Effector CD8-positive, alpha-beta T cell (primary cell): Measurements from ENCODE around the gene LPP.

Experiments
- DNase-seq: peaks from one replicate; lab custom pipeline; 2025; lab: John Stamatoyannopoulos, UW

The LPP gene

DNA sequence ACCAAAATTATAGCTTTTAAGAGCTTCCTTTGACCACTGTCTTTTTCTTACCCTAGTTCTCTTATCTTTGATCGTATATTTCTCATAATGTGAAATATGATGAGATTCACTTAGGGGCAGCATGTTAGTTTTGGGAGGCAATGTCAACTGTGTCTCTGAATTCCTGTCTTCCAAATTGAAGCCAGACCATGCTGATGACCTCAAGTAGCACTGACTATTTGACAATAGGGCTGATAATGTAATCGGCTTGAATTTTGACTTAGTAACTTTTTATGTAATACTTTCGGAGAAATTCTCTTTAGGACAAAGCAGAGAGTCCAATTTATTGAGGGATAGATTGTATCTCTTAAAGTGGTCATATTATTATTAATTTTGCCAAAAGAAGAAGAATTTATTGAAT is 722.4 kb downstream of the LPP start:
- DNase-seq: no peak

DNA sequence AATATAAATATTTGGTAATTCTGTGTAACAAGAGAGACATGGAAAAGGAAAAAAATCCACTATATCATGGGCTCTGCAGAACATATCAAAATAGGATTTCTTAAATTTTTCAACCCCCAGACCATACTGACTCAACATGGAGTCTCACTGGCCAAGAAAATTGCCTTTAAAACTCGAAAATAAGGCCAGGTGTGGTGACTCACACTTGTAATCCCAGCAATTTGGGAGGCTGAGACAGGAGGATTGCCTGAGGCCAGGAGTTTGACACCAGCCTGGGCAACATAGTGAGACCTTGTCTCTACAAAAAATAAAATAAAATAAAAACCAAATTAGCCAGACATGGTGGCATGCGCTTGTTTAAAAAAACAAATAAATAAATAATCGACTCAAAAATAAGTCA is 723.4 kb downstream of the LPP start:
- no peak for DNase-seq

DNA sequence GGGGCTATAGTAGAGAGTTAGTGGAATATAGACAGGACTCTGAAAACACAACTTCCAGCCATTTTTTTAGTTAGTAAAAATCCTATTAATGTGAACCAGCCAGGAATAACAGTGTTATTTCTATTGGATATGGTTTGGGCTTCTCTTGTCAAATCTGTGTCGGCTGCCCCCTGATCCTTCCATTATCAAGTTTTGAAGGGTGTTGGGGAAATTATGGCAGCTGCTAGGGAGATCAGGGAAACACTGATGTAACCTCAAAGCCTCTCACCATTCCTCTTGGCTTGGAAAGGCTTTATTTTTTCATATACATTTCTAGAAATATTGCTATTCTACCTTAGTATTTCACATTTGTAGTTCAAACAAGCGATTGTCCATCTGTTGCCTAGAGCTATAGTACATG is 724.1 kb downstream of the LPP start:
- no peak for DNase-seq

DNA sequence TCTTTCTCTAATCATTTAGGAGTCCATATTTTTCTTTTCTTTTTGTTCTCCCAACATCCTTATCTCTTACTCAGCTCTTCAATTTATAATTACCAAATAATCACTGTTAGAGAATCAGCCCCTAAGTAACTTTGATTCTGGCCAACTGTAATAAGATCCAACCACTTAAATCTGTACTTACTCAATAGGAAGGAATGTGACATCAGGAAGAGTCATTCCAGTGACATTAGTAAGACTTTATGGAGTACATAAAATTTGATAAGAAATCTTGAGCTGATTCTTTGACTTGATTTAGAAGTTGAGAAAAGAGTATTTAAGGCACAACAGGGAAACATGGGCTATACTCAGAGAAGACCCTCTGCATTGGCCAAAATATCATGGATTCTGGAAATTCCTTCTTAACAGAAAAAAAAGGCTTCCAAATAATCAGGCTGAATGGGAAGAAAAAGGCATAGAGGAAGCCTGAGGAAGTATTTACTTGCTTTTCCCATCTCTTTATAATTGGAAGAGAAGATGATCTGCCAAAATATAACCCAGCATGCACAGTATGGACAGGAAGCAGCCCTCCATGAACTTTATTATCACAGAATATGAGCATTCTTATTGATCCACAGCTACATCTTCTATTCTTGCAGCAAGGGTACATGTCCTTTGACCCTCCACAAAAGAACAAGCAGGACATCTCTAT is 728.1 kb downstream of the LPP start:
- DNase-seq: no peak

DNA sequence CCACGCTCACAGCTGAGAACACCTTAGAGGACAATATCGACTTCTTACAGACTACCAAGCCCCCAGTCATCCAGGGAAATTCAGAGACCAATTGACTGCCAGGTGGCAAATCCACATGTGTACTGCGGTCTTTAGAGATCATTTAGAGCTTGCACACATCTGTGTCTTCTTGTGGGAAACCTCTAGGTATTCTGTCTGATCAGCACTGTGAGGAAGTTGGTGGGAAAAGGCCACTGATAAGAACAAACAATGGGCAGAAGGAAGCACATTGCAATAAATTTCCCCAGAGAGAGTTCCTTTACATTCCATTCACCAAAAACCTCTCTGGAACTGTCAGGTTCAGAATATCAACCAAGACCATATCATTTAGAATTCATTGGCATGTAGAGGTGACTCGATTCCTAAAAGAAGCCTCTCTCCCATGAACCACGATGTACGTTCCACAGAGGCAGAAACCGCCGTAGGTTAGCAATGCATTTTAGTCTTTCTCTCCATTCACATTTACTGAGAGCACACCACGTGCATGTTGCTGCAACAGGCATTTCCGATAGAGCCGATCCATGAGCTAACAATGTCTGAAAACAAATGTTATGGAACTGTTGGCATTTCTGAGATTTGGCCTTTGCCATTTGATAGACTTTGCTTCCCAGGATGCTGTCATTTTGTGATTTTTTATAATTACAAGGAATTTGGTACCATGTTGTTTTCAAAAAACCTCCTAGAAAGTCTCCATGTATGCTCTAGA is 730.5 kb downstream of the LPP start:
- DNase-seq: no peak

DNA sequence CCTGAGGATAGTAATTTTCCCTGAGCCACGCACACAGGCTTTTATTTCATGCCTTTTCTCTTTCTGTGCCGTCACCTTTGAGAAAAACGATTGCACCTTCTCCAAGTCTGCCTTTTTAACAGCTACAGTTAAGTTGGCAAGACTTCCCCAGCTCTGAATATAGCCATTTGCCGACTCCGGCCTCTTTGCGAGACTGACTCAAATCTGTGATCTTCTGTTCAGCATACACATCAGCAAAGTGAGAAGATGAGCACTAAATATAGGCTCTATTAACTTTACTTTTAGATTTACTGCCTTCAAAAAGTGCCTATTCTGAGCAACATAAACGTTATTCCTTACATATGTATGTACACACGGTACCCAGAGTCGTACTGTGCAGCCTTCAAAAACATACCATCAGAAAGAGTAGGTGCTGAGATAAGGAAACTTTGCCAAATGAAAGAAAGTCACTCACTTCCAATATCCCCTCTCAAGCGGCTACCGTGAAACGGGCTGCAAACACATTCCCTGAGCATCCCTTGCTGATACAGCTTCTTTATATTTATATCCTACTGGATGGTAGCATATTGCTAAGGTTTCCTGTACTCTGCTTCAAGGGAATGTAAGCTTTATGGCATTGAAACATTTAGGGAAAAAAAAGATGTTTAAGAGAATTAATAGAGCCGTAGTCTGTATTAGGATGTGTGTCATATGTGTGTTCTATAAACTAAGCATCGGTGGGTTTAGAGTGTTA is 734.5 kb downstream of the LPP start:
- no peak for DNase-seq

DNA sequence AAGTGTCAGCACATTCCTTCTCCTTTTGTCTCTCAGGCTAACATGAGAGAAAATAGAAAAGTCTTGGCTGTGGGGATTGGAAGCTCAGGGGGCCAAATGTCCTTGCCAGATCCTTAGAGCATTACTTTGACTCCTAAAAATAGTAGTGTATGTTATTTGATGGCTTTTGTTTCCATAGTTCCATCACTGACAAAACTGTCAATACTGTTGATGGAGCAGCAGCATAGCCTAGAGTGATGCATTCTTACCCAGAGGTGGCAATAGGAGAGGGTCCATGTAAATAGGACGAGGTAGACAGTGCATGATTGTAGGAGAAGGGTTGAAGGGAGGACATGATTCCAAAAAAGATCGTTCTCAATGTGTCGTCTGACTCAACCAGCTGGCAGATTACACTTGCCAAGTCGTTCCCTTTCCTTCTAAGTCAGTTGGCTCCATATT is 735.1 kb downstream of the LPP start:
- DNase-seq: no peak

DNA sequence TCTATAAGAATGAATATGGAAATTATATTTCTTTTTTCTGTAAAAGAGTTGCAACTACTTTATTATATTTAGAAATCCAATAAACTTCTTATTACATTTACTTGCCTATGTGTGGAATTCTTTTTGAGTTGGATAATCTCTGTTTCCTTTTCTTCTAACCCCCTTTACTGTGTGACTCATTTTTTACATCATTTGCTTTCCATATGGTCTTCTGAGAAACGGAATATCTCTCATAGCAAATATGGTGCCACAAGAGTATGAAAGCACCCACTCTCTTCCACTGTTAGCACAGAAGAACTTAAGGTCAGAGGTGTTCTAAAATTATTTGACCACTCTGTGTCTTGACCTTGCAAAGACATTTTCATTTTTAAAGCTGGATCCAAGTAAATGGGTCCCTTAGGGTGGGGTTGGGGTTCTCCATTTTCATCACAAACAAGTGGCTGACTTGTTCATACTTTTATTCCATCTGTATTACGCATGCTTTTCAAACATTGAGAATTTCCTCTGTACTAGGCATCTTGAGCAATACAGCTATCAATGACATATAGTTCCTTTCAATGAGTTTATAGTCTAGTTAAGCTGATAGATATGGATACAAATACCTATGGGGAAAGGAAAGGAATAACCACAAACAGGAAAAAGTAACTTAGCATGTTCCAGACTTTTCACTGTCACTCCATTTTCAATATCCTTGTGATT is 736.8 kb downstream of the LPP start:
- no peak for DNase-seq

DNA sequence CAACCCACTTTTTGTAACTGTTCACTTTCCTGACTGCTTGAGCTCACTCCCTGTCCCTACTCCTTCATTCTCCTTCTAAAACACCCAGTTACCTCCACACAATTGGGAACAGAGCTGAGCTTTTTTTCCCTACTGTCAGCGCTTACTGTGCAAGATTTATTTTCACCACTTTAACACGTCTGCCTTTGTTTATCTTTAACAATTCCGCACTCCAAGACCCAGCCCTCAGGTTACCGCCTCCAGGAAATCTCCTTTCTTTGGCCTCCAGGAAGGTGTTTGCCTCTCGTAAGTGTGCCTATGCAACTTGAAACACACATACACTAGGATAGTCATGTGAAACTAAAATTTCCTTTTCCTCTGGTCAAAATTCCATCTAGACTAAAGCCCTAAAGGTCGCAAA is 745.9 kb downstream of the LPP start:
- DNase-seq: no peak

DNA sequence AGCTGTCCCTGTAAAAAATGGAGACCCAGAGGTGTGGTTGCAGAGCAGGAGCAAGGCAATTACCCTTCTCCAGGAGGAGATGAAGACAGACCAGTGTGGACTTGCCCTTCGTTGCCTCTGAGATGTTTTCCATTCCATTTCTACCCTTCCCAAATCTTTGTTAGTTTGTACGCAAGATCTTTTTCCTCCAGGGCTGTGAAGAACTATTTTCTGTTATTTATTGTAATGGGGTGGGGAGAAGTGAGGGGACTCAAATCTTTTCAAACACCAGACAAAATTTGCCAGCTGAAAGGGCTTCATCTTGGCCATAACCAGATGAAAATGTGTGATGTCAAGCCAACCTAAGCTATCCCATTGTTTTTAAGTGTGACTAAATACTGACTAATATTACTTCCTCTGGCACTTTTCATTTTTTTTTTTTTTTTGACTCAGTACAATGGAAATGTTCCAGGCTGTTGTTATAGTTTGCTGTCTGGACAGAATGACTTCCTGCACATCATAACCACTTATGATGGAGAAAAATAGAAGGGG is 746.5 kb downstream of the LPP start:
- no peak for DNase-seq

DNA sequence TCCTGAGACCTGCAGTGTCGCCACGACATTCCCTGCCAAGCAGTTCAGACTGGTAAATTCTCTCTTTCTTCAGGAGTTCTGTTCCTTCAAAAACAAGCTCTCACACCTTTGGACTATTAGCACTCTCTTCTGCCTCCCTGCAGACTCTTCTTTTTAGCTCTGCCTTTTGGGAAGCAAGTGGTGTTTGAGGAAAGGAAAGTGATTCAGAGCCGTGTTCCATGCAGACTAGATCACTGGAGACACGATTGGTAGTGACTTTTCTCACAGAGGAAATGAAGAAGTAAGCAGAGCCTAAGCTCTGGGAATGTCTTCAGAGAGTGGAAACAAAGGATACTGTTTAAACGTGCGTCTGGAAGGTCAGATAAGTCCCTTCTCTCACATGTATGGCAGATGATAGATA is 747.2 kb downstream of the LPP start:
- no peak for DNase-seq

DNA sequence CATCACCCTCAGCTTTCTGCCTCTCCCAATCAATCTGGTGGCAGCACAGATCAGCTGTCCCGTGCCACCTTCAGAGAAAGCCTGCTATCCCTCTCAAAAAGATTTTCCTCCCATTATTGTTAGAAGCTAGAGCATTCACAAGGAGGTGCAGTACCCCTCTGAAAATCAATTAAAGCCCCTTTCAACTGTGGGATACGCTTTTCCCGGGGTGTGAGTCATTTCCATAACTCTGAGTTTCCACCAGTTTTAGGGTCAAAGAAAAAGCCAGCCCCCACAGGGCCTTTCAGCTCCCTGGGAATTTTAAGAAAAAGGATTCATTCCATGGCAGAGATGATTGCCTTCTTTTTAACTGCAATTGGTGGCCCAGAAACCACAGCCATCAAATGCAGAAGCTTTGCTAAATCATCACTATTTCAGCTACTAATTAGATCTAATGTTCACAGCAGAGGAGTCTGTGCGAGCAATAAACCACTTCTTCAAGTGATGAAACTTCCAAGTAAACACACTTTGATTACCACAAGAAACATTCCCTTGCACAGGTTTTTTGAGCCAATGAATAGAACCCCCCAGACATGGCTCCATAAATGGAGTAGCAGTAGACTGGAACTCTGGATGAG is 747.8 kb downstream of the LPP start:
- DNase-seq: no peak

DNA sequence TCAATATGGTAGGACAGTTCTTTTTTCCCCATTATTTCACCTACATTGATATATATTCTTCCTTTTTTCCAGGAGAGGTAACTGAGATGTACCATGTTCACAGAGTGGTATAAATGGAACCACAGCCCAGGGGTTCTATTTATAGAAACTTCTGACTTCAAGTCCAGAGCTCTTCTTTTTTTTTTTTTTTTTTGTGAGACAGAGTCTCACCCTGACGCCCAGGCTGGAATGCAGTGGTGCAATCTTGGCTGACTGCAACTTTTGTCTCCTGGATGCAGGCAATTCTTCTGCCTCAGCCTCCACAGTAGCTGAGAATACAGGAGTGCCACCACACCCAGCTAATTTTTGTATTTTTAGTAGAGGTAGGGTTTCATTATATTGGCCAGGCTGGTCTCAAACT is 750.7 kb downstream of the LPP start:
- DNase-seq: no peak

DNA sequence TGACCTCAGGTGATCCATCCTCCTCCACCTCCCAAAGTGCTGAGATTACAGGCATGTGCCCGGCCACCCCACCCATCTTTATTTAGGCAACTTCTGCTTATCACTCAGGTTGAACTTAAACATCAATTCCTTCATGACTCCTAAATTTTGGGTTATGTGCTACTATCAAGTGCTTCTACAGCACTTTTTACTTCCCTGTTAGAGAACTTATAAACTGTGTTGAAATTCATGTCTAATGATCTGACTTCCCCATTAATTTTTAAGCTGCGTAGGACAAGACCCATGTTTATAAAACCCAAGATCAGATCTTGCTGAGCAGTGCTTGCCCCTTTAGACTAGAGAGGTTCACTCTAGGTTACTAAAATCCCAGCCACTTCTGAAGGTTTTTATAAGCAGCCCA is 751.6 kb downstream of the LPP start:
- DNase-seq: no peak

DNA sequence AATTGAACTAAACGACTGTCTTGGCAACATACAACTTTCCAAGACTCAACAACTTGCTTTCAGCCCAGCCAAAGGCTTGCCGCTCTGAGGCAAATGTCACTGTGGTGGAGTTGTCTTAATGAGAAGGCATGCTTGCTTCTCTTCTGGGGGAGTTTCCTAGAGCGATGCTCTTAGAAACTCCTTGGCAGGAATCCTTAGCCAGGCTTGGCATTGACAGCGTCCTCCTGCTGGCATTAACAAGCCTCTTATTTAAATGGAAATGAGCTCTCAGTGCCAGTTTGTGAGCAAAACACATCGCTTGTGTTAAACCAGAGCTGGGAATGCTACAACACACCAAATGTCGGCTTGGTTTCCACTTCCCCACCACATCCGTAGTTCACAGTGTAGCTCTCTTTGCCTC is 752.3 kb downstream of the LPP start:
- no peak for DNase-seq

DNA sequence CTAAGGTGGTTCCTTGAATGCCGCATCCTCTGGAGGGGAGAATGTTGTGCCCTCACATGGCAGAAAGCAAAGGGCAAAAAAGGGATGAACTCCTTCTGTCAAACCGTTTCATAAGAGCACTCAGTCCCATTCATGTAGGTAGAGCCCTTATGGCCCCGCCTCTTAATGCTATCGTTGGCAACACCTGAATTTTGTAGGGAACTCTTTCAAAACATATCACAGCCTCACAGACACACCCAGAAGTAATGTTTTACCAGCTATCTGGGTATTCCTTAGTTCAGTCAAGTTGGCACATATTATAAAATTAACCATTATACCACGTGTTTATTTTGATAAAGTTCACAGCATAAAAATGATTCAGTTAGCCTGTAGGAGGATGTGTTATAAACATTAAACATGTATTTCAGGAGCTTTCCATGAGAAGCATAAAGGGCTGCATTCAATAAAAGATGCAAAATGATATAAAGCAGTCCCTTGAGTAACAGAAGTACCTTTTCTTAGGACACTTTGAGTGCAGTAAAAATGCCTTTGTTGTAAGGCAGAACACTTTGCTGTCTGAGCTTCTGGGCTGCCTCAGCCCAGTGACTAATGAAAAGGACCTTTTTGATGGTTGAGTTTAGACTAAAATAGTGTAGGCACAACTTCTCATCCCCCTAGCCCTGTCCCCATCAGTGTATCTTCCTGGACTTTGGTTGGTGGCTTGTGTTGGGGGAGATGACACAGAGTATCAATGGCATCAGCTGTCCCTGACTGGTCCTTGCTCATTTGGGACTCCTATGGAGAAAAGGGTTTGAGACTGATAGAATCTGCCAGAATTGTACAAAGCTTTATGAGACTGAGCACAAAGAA is 754.3 kb downstream of the LPP start:
- DNase-seq: no peak

DNA sequence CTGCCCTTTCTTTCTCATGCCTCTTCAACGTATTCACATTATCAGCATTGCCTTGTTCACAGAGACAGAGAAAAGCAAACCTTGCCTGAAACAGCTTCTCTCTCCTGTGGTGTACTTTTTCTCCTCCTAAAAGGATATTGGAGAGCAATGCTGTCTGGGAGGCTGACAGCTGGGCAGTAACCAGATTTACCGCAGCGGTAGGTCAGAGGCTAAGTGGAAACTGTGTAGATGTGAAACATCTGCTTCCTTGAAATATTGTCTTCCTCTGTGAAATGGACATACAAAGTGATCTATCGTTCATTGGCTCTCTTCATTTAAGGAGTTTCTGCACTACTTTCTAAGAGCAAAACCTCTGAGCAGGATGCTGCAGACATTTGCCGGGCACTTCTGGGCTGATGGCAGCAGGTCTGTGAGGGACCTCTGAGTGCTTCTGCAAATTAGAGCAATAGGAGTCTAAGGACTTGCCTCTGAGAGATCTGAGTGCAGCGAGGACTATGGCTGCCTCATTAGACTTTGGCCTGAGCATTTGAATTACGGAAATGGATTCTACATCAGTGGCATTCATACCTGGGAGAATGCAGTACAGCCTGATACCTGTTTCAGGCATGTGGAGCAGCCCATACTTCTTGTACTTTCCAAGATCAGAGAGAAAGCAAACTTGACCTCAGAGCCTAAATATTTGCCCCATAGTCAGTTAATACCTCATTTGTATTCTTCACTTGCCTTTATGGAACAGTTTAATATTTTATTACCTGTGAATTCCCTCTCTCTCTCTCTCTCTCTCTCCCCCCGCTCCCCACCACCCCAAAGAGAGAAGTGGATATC is 757.3 kb downstream of the LPP start:
- DNase-seq: no peak

DNA sequence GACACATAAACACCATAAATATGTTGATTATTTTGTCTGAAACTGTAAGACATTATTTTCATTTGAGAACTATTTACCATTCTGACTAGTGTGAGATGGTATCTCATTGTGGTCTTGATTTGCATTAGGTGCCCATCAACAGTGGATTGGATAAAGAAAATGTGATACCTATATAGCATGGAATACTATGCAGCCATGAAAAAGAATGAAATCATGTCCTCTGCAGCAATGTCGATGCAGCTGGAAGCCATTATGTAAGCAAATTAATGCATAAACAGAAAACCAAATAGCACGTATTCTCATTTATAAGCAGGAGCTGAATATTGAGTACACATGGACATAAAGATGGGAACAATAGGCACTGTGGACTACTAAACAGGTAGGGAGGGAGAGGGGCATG is 759.1 kb downstream of the LPP start:
- DNase-seq: no peak

DNA sequence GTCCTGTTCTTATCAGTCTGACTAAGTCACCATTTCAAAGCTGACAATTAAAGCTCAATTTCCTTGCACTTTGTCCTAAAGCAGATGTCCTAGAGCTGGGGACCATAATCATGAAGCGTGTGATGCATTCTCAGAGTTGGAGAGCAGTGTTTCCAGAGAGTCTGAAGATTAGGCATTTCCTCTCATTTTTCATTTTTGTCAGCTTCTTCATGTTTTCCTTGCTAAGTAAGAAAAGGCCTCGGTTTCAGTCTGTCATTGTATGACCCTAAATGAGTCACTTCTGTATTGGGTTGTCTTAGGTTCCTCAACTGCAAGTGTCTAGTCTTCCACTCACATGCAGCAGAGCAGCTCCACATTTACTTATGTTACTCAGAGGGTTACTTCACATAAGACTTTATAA is 760.6 kb downstream of the LPP start:
- no peak for DNase-seq

DNA sequence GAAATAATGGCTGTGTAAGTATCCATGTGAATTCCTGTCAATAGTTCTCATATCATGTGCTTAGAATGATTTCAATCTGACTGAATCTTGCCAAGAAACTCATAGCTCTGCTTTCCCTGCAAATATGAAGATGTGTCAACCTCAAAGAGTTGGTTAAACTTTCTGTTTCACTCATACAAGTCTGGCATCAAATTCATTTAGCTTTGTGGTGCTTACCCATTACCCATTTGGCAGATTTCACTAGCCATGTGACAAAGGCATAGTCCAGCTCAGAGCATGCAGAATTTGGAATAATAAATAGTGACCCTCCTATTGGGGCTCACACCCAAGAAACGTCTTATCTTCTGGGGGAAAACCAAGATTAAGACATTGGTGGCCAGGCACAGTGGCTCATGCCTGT is 761.2 kb downstream of the LPP start:
- DNase-seq: no peak
